Mesendoderm (in vitro differentiated cells): ENCODE results near the gene STX10.
A peak's percentile ranks its signal among the peaks of the same experiment; 100 is the strongest.
"Not testable (repeated sequence)": the region's sequence is repeated elsewhere in the genome, so short reads cannot be mapped to it uniquely, and the experiment has no call there.

Experiments used
- DNase-seq: peaks from one replicate; pipeline ENCODE4 v3.0.0; 2013
- H2AK5ac ChIP-seq: 2 replicates; pipeline ENCODE4 v1.6.1; 2013; ENCODE audit warnings: low read length, inconsistent platforms
- H2BK120ac ChIP-seq: 2 replicates; pipeline ENCODE4 v1.6.1; 2013; ENCODE audit warnings: low read depth, mild to moderate bottlenecking, low read length, moderate library complexity, mixed read lengths
- H2BK15ac ChIP-seq: replicated peaks from 2 replicates; pipeline ENCODE4 v1.6.1; 2013; ENCODE audit warnings: low read depth, mild to moderate bottlenecking, moderate library complexity
- H2BK5ac ChIP-seq: 2 replicates; pipeline ENCODE4 v1.6.1; 2013; ENCODE audit warnings: low read length, inconsistent platforms
- H3K18ac ChIP-seq: 2 replicates; pipeline ENCODE4 v1.6.1; 2013; ENCODE audit warnings: mild to moderate bottlenecking, low read length, mixed read lengths
- H3K23ac ChIP-seq: one replicate; pipeline ENCODE4 v1.6.1; 2013; ENCODE audit warnings: low read length
- H3K27ac ChIP-seq: 2 replicates; pipeline ENCODE4 v1.5.1; 2013; ENCODE audit warnings: low read depth, mild to moderate bottlenecking, inconsistent platforms, low read length, moderate library complexity
- H3K27me3 ChIP-seq: 2 replicates; pipeline ENCODE4 v1.6.1; 2013; ENCODE audit warnings: low read length, control low read depth, mild to moderate bottlenecking, inconsistent platforms; ENCODE audit not compliant: insufficient read depth, poor library complexity
- H3K36me3 ChIP-seq: 2 replicates; pipeline ENCODE4 v1.6.1; 2013; ENCODE audit warnings: low read length, inconsistent platforms; ENCODE audit not compliant: control insufficient read depth, insufficient read depth
- H3K4ac ChIP-seq: one replicate; pipeline ENCODE4 v1.6.1; 2013; ENCODE audit warnings: low read depth, mild to moderate bottlenecking, low read length, moderate library complexity
- H3K4me1 ChIP-seq: 2 replicates; pipeline ENCODE4 v1.6.1; 2013; ENCODE audit warnings: low read depth, low read length, inconsistent platforms; ENCODE audit not compliant: control insufficient read depth
- H3K4me2 ChIP-seq: 2 replicates; pipeline ENCODE4 v1.6.1; 2013; ENCODE audit warnings: low read length
- H3K4me3 ChIP-seq: 2 replicates; pipeline ENCODE4 v1.5.1; 2013; ENCODE audit warnings: mild to moderate bottlenecking, low read length
- H3K56ac ChIP-seq: one replicate; pipeline ENCODE4 v1.6.1; 2013; ENCODE audit warnings: low read length
- H3K79me1 ChIP-seq: 2 replicates; pipeline ENCODE4 v1.6.1; 2013; ENCODE audit warnings: low read length, inconsistent platforms
- H3K79me2 ChIP-seq: 2 replicates; pipeline ENCODE4 v1.6.1; 2013; ENCODE audit warnings: mild to moderate bottlenecking, low read length; ENCODE audit not compliant: control insufficient read depth, insufficient read depth
- H3K9ac ChIP-seq: 2 replicates; pipeline ENCODE4 v1.6.1; 2013; ENCODE audit warnings: low read length, inconsistent platforms
- H4K5ac ChIP-seq: one replicate; pipeline ENCODE4 v1.6.1; 2013; ENCODE audit warnings: low read length
- H4K8ac ChIP-seq: one replicate; pipeline ENCODE4 v1.6.1; 2013; ENCODE audit warnings: low read depth, mild to moderate bottlenecking, control low read depth, low read length, moderate library complexity
- WGBS: extraction: QIAGEN DNeasy Blood & Tissue Kit; methylation state at CpG from one replicate; pipeline ENCODE4 v1.1.7; 2013; ENCODE audit warnings: low lambda C conversion rate, missing lambda C conversion rate; ENCODE audit not compliant: insufficient coverage; ENCODE audit errors: extremely low coverage; 5-methylcytosine and 5-hydroxymethylcytosine counted together

The STX10 gene

DNA sequence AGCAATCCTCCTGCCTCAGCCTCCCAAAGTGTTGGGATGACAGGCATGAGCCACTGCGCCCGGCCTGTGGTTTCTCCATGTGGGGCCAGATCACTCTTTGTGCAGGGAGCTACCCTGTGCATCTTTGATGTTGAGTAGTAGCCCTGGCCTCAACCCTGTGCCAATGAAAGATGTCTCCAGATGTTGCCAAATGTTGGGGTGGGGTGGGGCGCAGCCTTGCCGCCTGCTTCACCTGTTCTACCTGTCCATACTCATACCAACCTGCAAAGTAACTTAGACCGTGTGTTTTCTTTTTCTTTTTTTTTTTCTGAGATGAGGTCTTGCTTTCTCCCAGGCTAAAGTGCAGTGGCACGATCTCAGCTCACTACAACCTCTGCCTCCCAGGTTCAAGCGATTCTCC lies 21.0 kb upstream of the STX10 start:
- H2BK15ac ChIP-seq: no peak overlapping the region
- no peak overlapping the region for H3K4me3 ChIP-seq
- H4K5ac ChIP-seq: no peak overlapping the region
- no peak overlapping the region for H3K9ac ChIP-seq
- no peaks in the 10 kb centered on the region for H3K79me2 ChIP-seq
- DNase-seq: no peak
- no peaks in the 10 kb centered on the region for H3K79me1 ChIP-seq
- no peak overlapping the region for H4K8ac ChIP-seq
- no peak overlapping the region for H3K27ac ChIP-seq
- H3K4ac ChIP-seq: no peak overlapping the region
- WGBS: no CpG with 5 or more reads among the region's 7 CpGs
- no peak overlapping the region for H3K18ac ChIP-seq
- H3K27me3 ChIP-seq: no peaks in the 10 kb centered on the region
- H3K23ac ChIP-seq: no peak overlapping the region
- no peak overlapping the region for H2BK5ac ChIP-seq
- no peaks in the 10 kb centered on the region for H3K36me3 ChIP-seq
- H3K4me1 ChIP-seq: peaks cover 2% of the 10 kb centered on the region
- H2BK120ac ChIP-seq: no peak overlapping the region
- no peak overlapping the region for H2AK5ac ChIP-seq
- H3K56ac ChIP-seq: no peak overlapping the region
- H3K4me2 ChIP-seq: no peak overlapping the region

DNA sequence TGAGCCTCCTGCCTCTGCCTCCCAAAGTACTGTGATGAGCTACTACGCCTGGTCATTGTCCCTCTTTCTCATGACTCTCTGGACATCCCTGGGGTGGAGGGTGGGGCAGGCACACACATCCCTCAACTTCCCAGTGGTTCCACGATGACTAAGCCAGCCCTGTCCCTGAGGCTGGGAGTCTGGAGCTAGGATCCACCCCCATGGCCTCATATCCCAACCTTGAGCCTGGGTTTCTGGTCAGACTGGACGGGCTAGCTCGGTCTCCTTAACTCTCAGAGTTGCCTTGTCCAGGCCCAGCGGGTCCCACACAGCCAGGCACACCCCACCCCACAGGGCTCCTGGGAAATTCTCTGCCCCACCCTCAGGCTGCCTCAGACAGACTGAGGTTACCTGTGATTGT lies 19.6 kb upstream of the STX10 start:
- Histone ChIP-seq H2BK5ac (no peak overlapping the region), H3K9ac (no peak overlapping the region), H2BK15ac (no peak overlapping the region), H3K4ac (no peak overlapping the region), H3K79me1 (no peaks in the 10 kb centered on the region), H3K27me3 (no peaks in the 10 kb centered on the region), H4K8ac (no peak overlapping the region), H3K4me1 (peaks cover 10% of the 10 kb centered on the region), H3K36me3 (no peaks in the 10 kb centered on the region), H3K27ac (no peak overlapping the region), H2BK120ac (no peak overlapping the region), H3K18ac (no peak overlapping the region), H4K5ac (no peak overlapping the region), H2AK5ac (no peak overlapping the region), H3K4me3 (no peak overlapping the region), H3K4me2 (no peak overlapping the region), H3K23ac (no peak overlapping the region), H3K56ac (no peak overlapping the region), H3K79me2 (no peaks in the 10 kb centered on the region)
- DNase-seq: no peak
- no CpG with 5 or more reads among the region's 5 CpGs for WGBS

DNA sequence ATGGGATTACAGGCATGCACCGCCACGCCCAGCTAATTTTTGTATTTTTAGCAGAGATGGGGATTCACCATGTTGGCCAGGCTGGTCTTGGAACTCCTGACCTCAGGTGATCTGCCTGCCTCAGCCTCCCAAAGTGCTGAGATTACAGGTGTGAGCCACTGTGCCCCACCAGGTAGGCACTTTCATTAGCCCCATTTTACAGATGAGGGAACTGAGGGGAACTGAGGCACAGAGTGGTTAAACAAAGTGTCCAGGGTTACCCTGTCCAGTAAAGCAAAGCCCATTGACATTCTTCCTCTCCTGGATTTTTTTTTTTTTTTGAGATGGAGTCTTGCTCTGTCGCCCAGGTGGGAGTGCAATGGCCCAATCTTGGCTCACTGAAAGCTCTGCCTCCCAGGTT lies 16.0 kb upstream of the STX10 start:
- peaks cover 14% of the 10 kb centered on the region for H3K4me1 ChIP-seq
- H2BK15ac ChIP-seq, H3K18ac ChIP-seq, H3K27ac ChIP-seq, H4K5ac ChIP-seq, H3K36me3 ChIP-seq, H3K79me1 ChIP-seq, H3K79me2 ChIP-seq, DNase-seq, H3K4me3 ChIP-seq, H4K8ac ChIP-seq, H2BK5ac ChIP-seq, H3K27me3 ChIP-seq, H3K4ac ChIP-seq, H3K23ac ChIP-seq, H2AK5ac ChIP-seq, H3K9ac ChIP-seq, H2BK120ac ChIP-seq, H3K4me2 ChIP-seq: not testable (repeated sequence)
- WGBS: no CpG with 5 or more reads among the region's 3 CpGs
- H3K56ac ChIP-seq: peak overlapping the region; percentile 46

DNA sequence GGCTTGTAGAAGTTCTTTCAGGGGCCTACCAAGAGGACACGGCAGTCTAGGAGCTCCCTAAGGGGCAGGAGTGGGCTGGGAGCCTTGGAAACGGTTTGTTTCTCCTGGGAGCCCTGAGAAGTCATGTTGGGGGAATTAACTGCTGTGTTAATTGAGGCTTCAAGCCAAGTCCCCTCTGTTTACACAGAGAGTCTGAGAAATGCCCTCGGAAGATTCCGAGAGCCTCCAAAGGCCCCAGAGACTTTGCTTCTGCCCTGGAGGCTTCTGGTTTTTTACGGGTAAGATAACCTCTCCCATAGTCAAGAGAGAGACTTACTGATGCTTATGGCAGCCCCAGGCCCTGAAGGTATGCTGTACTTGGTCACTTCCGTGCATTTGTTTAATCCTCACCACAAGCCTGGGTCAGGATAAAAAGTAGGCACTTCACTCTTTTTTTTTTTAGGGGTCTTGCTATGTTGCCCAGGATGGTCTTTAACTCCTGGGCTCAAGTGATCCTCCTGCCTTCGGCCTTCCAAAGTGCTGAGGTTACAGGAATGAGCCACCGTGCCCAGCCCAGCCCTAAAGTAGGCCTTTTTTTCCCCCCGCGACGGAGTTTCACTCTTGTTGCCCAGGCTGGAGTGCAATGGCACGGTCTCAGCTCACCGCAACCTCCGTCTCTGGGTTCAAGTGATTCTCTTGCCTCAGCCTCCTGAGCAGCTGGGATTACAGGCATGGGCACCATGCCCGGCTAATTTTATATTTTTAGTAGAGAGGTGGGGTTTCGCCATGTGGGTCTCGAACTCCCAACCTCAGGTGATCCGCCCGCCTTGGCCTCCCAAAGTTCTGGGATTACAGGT lies 15.2 kb upstream of the STX10 start:
- Histone ChIP-seq H3K79me1 (no peaks in the 10 kb centered on the region), H3K9ac (peak overlapping the region; percentile 69), H3K27me3 (no peaks in the 10 kb centered on the region), H3K4ac (peak overlapping the region; percentile 74), H3K18ac (peak overlapping the region; percentile 29), H3K79me2 (no peaks in the 10 kb centered on the region), H3K4me3 (no peak overlapping the region), H3K23ac (peak overlapping the region; percentile 31), H3K4me1 (peaks cover 15% of the 10 kb centered on the region), H4K8ac (no peak overlapping the region), H3K36me3 (no peaks in the 10 kb centered on the region), H2AK5ac (peak overlapping the region; percentile 77), H2BK15ac (peak overlapping the region; percentile 14), H2BK5ac (peak overlapping the region; percentile 99), H3K27ac (peak overlapping the region; percentile 95), H4K5ac (peak overlapping the region; percentile 64), H3K4me2 (peak overlapping the region; percentile 25), H3K56ac (peak overlapping the region; percentile 91), H2BK120ac (peak overlapping the region; percentile 47)
- no CpG with 5 or more reads among the region's 19 CpGs for WGBS
- peak; percentile 84 for DNase-seq

DNA sequence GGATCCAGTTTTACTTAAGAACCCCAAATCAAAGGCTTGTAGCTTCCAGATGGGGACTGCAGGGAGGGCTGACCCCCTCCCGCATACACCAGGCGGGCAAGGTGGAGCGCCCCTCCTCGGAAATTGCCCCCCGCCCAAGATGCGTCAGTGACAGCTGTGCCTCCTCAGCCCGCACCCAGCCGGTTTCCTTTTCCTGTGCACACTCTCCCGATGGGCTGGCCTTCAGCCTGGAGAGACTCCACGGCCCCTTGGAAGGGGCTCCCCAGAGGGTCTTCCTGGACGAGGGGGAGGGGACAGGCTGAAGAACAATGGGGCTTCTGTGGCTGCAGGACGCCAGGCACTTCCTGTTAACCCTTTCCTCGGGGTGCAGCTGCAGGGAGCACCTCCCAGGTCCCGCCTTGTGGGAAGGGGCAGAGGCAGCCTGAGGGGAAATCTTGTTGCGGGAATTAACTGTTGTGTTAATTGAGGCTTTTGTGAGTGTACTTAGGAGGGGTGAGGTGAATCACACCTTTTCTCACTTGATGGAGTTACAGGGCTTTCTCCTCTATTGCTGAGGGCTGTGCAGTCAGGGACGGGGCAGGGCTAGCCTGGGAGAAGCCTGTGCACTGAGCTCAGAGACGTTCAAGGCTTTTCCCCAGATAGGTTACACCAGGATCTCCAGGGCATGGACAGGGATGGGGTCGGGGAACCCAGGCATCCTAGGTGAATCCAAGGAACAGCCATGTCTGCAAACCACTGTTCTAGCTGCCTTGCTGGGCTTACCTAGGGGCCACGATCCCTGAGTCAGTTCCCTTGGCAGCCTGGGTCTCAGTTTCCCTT lies 14.4 kb upstream of the STX10 start:
- H2BK15ac ChIP-seq: no peak overlapping the region
- H3K36me3 ChIP-seq: no peaks in the 10 kb centered on the region
- H3K79me1 ChIP-seq: no peaks in the 10 kb centered on the region
- peak overlapping the region; percentile 25 for H3K4me2 ChIP-seq
- no peak overlapping the region for H3K4me3 ChIP-seq
- H2AK5ac ChIP-seq: peak overlapping the region; percentile 77
- peak overlapping the region; percentile 31 for H3K23ac ChIP-seq
- no peaks in the 10 kb centered on the region for H3K79me2 ChIP-seq
- H2BK5ac ChIP-seq: peak overlapping the region; percentile 99
- peak overlapping the region; percentile 83 for H3K18ac ChIP-seq
- H3K56ac ChIP-seq: peak overlapping the region; percentile 96
- peaks cover 15% of the 10 kb centered on the region for H3K4me1 ChIP-seq
- H2BK120ac ChIP-seq: peak overlapping the region; percentile 78
- no peaks in the 10 kb centered on the region for H3K27me3 ChIP-seq
- peak overlapping the region; percentile 94 for H3K4ac ChIP-seq
- H4K8ac ChIP-seq: peak overlapping the region; percentile 41
- peak; percentile 99 for DNase-seq
- no CpG with 5 or more reads among the region's 19 CpGs for whole genome bisulfite sequencing
- peak overlapping the region; percentile 95 for H3K27ac ChIP-seq
- H4K5ac ChIP-seq: peak overlapping the region; percentile 64
- peak overlapping the region; percentile 91 for H3K9ac ChIP-seq
